Stimulated activated CD4-positive, alpha-beta T cell treated with anti-CD3 and anti-CD28 coated beads, Interleukin-4, amount 100 ng/mL, for 1 hour (primary cell): ENCODE measurements around the gene RUNX1.

ENCODE experiments used
- DNase-seq: peaks from one replicate; pipeline ENCODE4 v3.0.0-alpha.2; 2020

The RUNX1 gene

GRCh38 chr21:34889676-34890469 lies 159.2 kb downstream of the RUNX1 start:
- DNase-seq: peak; percentile 82

- DNase-seq: peak; percentile 65
These were observed 159.8 kb downstream of the RUNX1 start for GRCh38 chr21:34889320-34889675.

- peak; percentile 86 for DNase-seq
These were observed 160.4 kb downstream of the RUNX1 start for GRCh38 chr21:34888569-34889319.

- DNase-seq: peak; percentile 91
These were observed 161.2 kb downstream of the RUNX1 start for GRCh38 chr21:34887725-34888568.

- no peak for DNase-seq
These were observed 162.0 kb downstream of the RUNX1 start for GRCh38 chr21:34887105-34887442.

GRCh38 chr21:34886240-34887104 lies 162.6 kb downstream of the RUNX1 start:
- DNase-seq: peak; percentile 40

GRCh38 chr21:34885626-34886239 lies 163.4 kb downstream of the RUNX1 start:
- no peak for DNase-seq

- DNase-seq: no peak
These were observed 164.0 kb downstream of the RUNX1 start for GRCh38 chr21:34885125-34885524.

- no peak for DNase-seq
These were observed 164.7 kb downstream of the RUNX1 start for GRCh38 chr21:34884346-34884929.

- no peak for DNase-seq
These were observed 165.4 kb downstream of the RUNX1 start for GRCh38 chr21:34883491-34884271.

GRCh38 chr21:34882719-34883131 lies 166.4 kb downstream of the RUNX1 start:
- no peak for DNase-seq

GRCh38 chr21:34881839-34882371 lies 167.2 kb downstream of the RUNX1 start:
- no peak for DNase-seq

- DNase-seq: no peak
These were observed 167.7 kb downstream of the RUNX1 start for GRCh38 chr21:34881421-34881820.

GRCh38 chr21:34880401-34880800 lies 168.7 kb downstream of the RUNX1 start:
- no peak for DNase-seq

- DNase-seq: no peak
These were observed 170.2 kb downstream of the RUNX1 start for GRCh38 chr21:34878940-34879339.

- no peak for DNase-seq
These were observed 170.6 kb downstream of the RUNX1 start for GRCh38 chr21:34878501-34878900.

GRCh38 chr21:34877485-34878128 lies 171.5 kb downstream of the RUNX1 start:
- DNase-seq: no peak

GRCh38 chr21:34875830-34876229 lies 173.3 kb downstream of the RUNX1 start:
- no peak for DNase-seq

- DNase-seq: no peak
These were observed 174.2 kb downstream of the RUNX1 start for GRCh38 chr21:34874684-34875513.
